Activated CD8-positive, alpha-beta memory T cell treated with anti-CD3 and anti-CD28 coated beads, Interleukin-2, amount 50 U/mL, for 24 hours (primary cell): ENCODE data around the gene HIVEP3.

Experiments
- DNase-seq: peaks from one replicate; pipeline ENCODE4 v3.0.0-alpha.2; 2020; ENCODE audit errors: extremely low read depth

HIVEP3 gene

DNA sequence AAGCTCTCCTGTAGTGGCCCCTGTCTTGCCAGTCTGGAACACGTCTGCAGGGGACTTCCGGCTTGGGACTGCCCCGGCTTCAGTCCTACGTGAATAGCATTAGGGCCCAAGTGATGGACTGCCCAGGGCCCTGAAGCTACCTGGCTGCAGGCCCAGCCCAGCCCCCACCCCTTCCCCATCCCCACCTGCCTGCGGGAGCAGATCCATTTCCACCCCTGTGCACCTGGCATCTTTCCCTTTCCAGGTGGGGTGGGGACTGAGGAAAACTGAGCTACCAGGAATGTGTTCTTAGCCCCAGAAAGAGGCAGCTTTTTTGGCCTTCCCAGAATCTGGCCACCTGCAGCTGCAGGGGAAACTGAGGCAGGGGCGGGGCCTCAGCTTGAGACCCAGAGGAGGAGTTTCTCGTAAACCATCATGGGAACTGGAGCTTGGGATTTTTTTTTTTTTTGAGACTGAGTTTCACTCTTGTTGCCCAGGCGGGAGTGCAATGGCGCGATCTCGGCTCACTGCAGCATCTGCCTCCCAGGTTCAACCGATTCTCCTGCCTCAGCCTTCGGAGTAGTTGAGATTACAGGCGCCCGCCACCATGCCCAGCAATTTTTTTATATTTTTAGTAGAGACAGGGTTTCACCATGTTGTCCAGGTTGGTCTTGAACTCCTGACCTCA lies 437.5 kb downstream of the HIVEP3 start:
- DNase-seq = no peak

DNA sequence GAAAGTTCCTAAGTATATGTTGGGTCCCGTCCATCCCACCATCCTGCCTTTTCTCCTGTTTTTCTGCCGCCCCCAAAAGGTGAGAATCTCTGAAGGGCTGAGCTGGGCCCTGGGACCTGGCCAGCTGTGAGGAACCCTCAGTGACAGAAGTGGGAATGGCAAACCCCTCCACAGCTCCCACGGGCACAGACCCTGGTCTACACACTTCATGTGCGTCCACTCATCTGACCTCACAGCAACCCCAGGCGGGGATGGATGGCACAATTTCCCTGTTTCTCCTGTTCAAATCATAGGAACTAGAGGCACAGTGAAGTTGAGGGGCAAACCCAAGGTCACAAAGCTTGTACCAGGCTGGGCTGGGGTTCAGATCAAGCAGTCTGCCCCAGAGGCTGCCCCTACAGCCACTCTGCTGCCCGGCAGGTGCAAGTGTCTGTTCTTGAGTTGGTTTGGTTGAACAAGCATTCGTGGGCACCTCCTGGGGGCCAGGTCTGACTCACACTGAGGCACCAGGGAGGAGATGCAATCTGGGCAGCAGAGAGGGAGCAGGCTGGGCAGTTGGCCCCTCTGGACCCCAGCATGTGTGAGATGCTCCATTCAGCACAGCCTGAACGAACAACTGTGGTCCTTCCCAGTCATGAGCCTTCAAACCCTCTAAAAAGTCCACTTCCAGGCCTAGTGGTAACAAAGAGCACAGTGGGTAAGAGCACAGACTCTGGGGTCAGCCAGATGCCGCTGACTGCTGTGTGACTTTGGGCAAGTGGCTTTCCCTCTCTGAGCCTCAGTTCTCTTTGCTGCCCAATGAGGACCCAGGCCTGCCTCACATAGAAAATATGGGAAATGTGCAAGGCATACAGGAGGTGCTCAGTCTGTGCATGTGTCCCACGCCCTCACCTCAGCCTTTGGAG lies 438.3 kb downstream of the HIVEP3 start:
- no peak for DNase-seq

DNA sequence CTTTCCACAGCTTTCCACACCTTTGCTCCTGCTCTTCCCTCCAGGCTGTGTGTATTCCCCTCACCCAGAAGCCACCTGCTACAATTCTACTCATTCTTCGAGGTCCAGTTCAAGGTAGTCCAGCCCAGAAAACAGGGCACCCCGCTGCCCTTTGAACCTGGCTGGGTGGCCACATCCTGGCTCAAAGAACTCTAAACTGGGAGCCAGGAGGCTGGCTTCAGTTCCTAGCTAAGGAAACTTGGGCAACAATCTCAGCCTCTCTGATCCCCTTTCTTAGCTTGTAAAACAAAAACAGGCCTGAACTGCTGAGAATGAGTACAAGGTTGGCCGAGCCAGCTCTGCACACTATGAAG lies 438.9 kb downstream of the HIVEP3 start:
- no peak for DNase-seq

DNA sequence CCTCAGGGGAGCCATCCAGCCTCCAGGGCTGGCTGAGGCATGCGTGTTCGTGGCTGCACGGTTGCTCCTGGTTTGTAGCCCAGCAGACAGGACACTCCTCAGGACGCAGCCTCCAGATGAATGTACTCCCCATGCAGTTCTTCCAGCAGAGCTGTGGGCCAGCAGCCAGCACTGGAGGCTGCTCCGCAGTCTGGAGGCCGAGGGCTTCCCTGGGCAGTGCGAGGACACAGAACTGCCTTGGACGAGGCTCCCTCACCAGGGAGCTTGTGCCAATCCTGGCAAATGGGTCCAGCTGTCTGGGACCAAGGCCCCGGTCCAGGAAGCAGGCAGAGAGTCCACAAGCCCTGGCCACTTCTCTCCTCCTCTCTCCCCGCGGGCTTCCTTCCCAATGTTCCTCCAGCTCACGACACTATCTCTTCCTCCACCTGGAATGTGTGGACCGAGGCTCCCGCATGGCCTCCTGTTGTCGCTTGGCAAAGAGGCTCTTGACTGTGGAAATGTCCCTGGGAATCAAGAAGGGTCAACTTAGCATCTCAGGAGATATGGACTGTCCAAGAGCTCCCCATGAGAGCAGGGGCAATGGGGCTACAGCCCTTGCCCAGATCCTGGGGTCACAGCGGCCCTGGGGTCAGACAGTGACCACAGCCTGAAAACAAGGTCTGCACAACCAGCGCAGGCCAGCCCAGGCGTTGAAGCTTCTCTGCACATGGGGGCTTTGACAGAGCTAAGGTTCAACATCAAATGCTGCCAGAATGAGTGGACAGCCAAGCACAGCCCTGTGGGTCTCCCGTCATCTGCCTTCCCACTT lies 439.5 kb downstream of the HIVEP3 start:
- no peak for DNase-seq

DNA sequence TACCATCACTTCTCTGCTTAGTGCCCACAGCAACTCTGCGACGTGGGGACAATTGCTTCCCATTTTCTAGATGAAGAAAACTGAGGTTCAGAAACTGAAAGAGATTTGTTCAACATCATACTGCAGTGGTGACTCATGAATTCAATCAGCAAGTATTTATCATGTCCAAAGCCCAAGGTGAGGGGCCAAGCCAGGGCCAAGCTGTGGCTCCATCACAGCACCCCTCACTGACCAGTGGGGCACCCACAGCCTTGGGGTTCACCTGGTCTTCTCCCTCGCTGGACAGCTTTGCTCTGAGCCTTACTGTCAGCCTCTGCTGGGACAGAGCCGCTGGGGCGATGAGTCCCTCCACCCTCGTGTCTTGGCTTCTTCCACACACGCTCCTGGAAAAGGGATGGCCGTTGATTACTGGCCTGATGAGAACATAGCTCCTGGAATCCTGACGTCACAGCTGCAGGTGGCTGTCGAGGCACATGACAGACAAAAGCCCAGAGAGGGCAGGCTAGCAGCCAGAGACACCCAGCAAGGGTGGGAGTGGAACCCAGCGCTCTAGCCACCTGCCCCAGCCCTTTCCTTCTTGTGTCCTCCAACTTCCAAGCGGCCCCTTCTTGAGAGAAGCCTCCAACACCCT lies 440.5 kb downstream of the HIVEP3 start:
- DNase-seq = no peak

DNA sequence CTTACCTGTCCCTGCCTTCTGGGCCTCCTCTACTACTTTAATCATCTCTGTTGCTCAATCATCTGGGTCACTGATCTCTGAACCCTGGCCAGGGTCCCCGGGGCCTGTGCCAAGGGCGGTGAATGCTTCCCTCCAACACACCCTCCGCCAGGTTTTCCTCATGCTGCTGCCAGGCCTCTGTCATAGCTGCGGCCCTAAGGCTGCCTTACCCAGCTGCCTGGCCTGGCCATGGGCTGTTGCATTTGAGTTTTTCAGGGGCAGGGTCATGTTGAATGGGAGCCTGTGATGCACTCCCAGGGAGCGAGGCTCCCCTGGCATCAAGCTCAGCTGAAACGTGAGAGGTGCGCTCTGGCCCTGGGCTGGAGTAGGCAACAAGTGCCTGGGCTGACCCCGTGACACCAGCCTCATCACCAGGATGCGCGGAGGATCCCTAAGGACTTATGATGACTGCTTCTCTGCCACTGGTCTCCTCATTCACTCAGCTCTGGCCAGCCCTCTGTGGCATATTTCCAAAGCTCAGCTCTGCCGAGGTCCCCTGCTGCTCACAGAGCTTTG lies 441.8 kb downstream of the HIVEP3 start:
- no peak for DNase-seq

DNA sequence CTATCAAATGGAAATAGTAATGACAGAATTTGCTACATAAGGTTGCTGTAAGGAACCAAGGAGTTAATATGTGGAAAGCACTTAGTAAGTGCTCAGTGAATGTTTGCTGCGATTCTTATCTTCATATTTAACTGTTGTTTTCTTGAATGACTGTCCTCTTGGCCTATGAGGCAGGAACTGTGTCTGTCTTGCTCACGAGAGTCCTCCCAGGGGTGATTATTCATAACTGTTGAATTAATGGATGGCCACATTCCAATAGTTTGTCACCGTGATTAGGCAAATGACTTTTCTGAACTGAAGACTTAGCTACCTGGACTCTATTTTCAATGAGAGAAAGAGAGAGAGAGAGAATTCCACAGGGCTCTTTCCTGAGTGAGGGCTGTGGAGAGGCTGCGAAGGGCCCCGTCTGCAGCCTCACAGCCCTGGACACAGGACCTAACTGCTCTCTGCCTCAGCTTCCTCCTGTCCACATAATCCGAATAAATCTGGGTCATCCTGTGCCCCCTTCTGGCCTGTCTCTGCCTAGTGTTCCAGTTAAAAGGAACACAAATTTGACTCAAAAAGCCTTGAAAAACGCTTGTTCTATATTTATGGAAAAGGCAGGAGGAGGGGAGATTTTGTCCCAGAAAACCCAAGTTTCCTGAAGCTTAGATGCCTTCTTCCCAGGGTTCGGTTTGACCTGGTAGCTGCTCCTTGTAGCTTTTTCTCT lies 442.7 kb downstream of the HIVEP3 start:
- no peak for DNase-seq

DNA sequence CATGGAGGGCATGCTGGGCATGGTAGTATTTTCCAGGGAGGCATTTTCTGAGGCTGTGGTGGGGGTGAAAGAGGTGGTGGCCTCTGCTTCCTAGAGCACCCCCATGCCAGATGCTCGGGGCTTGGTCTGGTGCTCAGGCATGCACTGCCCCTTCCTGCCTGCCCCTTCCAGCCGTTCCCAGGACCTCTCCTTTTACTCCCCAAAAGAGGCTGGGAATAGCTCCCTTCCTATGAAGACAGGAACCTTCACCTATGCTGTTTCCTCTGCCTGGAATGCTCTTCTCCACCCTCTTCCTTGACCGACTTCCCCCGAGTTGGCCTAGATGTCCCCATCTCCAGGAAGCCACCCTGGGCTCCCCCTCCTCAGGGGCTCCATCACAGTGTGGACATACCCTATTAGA lies 443.4 kb downstream of the HIVEP3 start:
- DNase-seq = no peak

DNA sequence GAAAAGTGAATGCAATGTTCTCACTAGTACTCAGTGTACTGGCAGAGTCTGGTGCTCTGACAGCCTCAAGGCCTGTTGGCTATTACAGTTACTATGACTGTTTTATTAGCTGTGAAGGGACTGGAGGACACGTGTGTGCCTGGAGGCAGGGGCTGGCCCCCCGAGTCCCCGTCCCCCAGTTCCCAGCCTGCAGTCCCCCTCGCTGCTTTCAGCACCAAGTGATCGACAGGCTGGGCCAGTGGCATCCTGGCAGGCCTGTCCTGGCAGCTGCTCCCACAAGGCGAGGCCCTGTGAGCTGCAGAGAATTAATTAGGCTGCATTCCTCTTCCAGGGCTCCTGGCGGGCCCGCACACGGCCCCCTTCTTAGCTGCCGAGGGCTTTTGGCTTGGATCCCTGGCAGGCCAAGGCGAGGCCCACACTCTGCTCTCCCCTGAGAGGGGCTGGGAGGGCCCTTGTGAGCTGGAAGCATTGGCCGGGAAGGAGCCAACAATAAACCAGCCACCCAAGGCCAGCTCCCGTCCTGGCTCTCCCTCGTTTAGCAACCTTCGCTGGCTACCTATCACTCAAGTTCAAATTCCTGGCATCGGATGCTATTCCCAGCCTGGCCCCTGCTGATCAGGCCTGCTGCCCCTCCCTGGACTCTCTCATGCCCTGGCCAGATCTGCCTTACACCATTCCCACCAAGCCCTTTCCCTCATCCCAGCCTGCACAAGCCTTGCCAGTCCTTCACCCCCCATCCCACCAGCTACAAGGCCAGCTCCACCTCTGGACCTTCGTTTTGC lies 444.0 kb downstream of the HIVEP3 start:
- no peak for DNase-seq

DNA sequence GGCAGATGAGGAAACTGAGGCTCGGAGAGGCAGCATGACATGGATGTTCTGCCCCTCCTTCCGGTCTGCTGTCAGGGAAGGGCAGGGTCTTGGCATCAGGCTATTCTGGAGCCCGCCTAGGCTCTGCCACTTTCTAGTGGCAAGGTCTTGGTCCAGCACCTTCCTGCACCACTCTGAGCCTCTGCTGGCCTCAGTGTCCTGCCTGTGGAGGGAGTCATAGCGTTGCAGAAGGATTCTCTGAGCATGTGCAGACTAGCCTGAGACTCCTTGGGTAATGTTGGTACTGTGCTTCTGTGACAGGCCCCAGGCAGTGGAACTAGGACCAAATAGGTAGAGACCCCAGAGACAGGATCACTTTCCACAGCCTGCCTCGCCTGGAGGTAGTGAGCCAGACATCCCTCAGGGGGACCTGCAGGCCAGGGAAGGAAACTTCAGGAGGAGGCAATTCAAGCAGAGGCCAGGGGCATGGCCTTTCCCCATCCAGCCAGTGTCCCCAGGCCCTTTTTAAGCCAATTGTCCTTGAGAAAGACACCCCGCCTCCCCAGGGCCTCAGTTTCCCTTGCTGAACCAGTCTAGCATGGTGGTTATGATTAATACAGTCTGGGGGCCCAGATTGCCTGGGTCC lies 444.9 kb downstream of the HIVEP3 start:
- DNase-seq = no peak

DNA sequence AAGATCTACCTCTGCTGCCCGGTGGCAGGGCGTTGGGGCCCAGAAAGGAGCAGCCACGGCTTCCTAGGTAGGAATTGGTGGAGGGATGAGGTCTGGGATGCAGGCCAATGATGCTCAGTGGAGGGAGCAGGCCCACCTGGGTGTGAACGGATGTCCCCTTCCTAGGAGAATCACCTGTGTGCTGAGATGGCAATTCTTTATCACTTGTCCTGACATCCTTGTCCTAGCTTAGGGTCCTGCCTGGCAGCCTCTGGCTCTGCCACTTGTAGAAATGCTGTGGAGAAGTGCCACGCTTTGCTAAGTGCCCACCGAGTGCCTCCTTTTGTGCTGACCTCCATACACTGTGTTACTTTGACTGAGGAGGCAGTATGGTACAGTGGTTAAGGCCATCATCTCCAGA lies 447.1 kb downstream of the HIVEP3 start:
- DNase-seq = no peak

DNA sequence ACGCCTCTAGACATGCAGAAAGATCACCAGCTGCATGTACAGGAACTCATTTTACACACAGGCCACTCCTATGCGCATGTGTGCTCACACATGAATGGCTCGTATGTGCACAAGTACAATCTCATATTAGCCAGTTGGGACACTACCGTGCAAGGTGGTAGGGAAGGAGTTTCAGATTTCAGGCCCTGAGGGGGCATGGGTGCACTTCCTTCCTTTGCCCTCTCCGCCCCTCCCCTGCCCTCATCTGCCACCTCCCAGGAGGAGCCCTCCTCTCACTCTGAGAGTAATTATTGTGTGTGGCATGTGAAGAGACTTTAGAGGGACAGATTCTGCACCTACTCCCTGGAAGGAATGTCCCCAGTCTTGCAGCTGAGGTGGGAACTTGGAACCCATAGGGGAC lies 449.0 kb downstream of the HIVEP3 start:
- DNase-seq = no peak

DNA sequence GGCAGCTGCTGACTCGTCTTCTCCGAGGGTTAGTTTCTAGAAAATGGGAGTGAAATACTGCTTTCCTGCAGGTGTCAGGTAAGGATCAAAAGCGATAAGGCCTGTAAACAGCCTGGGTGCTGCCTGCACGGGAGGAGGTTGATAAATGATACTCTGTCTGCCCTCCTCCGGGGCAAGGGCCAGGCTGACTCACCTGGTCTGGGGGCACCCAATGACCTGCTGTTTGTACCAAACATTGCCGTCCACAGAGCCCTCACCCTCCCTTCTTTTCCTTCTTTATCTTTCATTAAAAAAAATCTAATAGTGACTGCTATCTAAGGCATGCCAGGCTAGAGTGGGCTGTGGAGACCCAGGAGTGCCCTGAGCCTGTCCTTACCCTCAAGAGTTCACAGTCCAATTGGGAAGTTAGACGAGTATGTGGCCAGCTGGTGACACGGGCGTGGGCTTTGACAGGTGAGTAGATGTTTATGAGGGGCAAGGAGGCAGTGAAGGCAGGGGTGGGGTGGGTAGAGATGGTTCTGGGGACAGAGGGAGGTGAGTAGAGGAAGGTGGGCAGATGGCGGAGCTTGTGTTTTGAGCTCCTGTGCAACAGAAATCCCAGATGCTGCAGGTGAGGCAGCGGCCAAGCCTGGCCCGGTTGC lies 450.5 kb downstream of the HIVEP3 start:
- DNase-seq = no peak

DNA sequence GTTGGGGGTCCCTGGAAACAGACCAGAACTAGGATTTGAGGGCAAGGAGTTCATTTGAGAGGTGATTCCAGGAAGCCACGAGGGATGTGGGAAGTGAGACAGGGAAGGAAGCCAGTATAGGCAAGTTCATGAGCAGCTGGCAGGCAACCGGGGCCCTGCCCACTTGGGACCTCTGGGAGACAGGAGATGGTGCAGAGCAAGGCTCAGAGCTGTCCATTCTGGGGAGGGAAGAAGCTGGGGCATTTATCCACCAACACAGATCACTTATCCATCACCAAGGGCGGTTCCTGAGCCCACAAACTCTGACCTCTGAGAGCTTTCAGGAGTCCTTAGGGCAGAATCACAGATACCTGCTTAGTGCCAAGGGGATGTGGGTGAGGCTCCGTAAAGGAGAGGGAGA lies 451.0 kb downstream of the HIVEP3 start:
- no peak for DNase-seq

DNA sequence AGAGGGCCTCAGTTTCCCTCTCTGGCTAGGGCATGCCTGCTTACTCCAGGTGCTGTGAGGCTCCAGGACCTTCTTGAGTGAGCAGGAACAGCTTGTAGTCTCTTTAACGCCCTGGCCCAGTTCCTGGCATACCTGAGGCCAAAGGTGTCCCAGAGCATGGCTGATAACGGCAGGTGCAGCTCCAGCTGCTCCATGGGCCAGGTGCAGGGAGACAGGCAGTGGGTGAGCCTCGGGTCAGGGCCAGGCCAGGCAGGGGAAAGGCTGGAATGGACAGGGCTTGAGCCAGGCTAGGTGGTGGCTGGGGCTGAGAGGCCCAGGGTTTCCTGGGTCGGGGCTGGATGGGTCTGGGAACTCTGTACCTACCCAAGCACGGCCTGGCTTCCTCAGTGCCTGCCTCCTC lies 452.6 kb downstream of the HIVEP3 start:
- DNase-seq = no peak

DNA sequence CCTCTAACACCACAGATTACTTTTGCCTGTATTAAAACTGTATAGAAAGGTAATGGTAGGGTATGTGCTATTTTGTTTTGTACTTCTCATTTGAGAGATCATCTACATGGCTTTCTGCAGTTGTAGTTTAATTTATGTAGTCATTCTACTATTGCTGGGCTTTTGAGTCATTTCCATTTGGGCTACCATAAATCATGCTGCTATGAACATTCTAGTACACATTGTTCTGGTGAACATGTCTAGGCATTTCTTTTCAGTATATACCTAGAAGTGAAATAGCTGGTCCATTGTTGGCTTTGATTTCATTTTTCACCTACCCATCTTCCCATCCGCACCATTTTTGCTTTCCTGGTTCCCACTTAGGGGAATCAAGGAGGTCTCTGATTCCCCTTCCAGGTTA lies 453.0 kb downstream of the HIVEP3 start:
- no peak for DNase-seq

DNA sequence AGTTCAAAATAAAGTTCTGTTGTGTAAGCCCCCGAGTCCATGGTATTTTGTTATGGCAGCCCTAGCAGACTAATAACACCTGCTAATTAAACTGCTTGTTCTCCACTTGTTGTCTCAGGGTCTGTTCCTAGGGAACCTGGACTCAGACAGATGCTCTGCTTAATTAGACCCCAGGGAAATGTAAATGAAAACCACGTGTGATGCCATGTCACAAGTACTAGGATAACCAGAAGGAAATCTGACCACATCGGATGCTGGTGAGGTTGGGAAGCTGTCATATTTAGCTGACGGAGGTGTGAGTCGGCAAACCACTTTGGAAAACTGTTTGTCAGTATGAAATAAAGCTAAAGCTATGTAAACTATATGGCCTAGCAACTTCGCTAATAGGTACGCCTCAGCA lies 453.8 kb downstream of the HIVEP3 start:
- no peak for DNase-seq

DNA sequence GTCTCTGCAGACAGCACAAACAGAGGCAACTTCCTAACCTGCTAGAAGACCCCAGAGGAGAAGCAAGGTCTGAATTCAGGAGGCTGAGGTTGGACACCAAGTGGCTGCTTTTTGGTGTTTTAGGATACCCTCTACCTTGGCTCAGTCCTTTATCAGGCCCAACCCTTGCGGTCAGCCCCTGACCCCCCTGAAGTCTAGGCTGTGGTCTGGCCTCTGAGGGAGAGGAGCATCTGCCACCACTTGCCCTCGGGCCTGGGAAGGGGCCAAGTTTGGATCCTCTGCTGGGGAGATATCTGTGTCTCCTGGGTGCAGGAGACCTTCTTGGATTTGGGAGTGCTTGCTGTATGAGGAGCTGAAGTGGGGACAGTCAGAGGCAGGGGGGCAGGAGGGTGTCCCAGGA lies 455.2 kb downstream of the HIVEP3 start:
- DNase-seq = no peak

DNA sequence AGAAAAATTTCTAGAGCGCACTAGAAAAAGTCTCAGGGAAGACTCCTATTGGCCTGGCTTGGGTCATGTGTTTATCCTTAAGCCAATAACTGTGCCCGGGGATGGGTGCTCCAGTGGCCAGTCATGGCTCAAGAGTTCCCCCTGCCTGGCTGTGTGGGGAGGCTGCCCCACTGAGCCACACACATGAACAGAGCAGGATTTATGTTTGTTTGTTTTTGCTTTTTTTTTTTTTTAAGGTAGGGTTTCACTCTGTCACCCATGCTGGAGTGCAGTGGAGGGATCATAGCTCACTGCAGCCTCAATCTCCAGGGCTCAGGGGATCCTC lies 456.1 kb downstream of the HIVEP3 start:
- no peak for DNase-seq
